Spleen (tissue), 11 donors: ENCODE measurements around the gene ATP2C2. TPM values are rescaled to one million over a fixed set of nuclear protein-coding genes. Genes with fewer than 3 reads are reported as not detected.
"Not testable (repeated sequence)": the region's sequence is repeated elsewhere in the genome, so short reads cannot be mapped to it uniquely, and the experiment has no call there.

Experiments used
- DNase-seq: peaks from one replicate; pipeline ENCODE4 v3.0.0-alpha.2; 2020
- H3K27ac ChIP-seq, 8 donors: fragments of 200-600 bp; sonication (generic) in 7 of 8; 1 replicate in 4 of 8; 2 replicates in 4 of 8; pipeline versions ENCODE4 v1.5.0 to v1.8.0; 2016 to 2021; ENCODE audit warnings: inconsistent platforms in 4 of 8, mild to moderate bottlenecking in 4 of 8, moderate library complexity in 1 of 8
- H3K27me3 ChIP-seq, 7 donors: fragments of 200-600 bp; sonication (generic) in 6 of 7; replicated peaks in 1 of 7; 1 replicate in 4 of 7; 2 replicates in 3 of 7; pipeline versions ENCODE4 v1.5.0 to v1.8.0; 2016 to 2021; ENCODE audit warnings: inconsistent platforms in 3 of 7, mild to moderate bottlenecking in 1 of 7
- H3K36me3 ChIP-seq, 6 donors: fragments of 200-600 bp; sonication (generic) in 5 of 6; 1 replicate in 4 of 6; 2 replicates in 2 of 6; pipeline versions ENCODE4 v1.5.0 to v1.8.0; 2016 to 2021; ENCODE audit warnings: inconsistent platforms in 2 of 6
- H3K4me1 ChIP-seq, 6 donors: fragments of 200-600 bp; sonication (generic) in 5 of 6; 1 replicate in 3 of 6; 2 replicates in 3 of 6; pipeline versions ENCODE4 v1.5.0 to v1.8.0; 2016 to 2021; ENCODE audit warnings: inconsistent platforms in 3 of 6
- H3K4me3 ChIP-seq, 8 donors: fragments of 200-600 bp; sonication (generic) in 7 of 8; 1 replicate in 4 of 8; 2 replicates in 4 of 8; pipeline versions ENCODE4 v1.5.0 to v1.8.0; 2016 to 2021; ENCODE audit warnings: inconsistent platforms in 4 of 8, mild to moderate bottlenecking in 4 of 8, moderate library complexity in 2 of 8
- H3K9me3 ChIP-seq, 8 donors: fragments of 200-600 bp; sonication (generic) in 7 of 8; 1 replicate in 4 of 8; 2 replicates in 4 of 8; pipeline versions ENCODE4 v1.5.0 to v1.8.0; 2016 to 2021; ENCODE audit warnings: inconsistent platforms in 4 of 8
- CTCF ChIP-seq, 11 experiments: fragments of 200-600 bp in 7 of 11; fragments of 450-650 bp in 4 of 11; sonication (generic) in 4 of 11; IDR thresholded peaks in 8 of 11; conservative IDR thresholded peaks in 3 of 11; 1 replicate in 7 of 11; 2 replicates in 4 of 11; pipeline versions ENCODE4 v1.4.0 to v1.8.0; 2016 to 2021; ENCODE audit warnings: antibody characterized with exemption in 11 of 11, inconsistent platforms in 4 of 11, mild to moderate bottlenecking in 1 of 11
- POLR2A ChIP-seq, 3 donors: fragments of 450-650 bp; IDR thresholded peaks; one replicate each; pipeline ENCODE4 v1.5.1; 2017; ENCODE audit warnings: antibody characterized with exemption in 3 of 3, mild to moderate bottlenecking in 1 of 3
- POLR2AphosphoS5 ChIP-seq, 3 donors: sonication (generic); formaldehyde crosslinking; IDR thresholded peaks; one replicate each; pipeline ENCODE4 v1.5.1; 2017; ENCODE audit warnings: antibody characterized with exemption in 3 of 3
- WGBS, 5 donors: extraction: QIAGEN DNeasy Blood & Tissue Kit in 3 of 5; methylation state at CpG; one replicate each; pipeline versions ENCODE4 v1.1.5 to v1.1.7; 2013 to 2018; 5-methylcytosine and 5-hydroxymethylcytosine counted together
- intact Hi-C: fragments of 100-400 bp; cut with DNase I; formaldehyde crosslinking; loops from one replicate; pipeline ENCODE4 v1.15.0; 2023; ENCODE audit warnings: low total_unique reads
- polyA plus RNA-seq, 3 donors: library from polyadenylated mRNA; stranded (reverse); fragments of 200-250 nt; gene quantifications; one replicate each; pipeline ENCODE4 v1.2.1, GENCODE V29; 2013
- total RNA-seq, 7 donors: library from RNA; depleted of rRNA in 3 of 7; stranded (reverse); fragments of >200 nt in 3 of 7; fragmentation: NEBNext Ultra II Directional in 4 of 7; extraction: Animal tissue kit (Norgen Biotek cat#: 25700) in 4 of 7; gene quantifications; one replicate each; pipeline versions ENCODE4 v1.1.0 to v1.2.1, GENCODE V29; 2016 to 2021
- donor health status: healthy with polysubstance abuse.
- donor health status: DM: no; HTN: no; CAD: no; lungs with moderate emphysema.
- donor health status: DM: no; HTN: no; CAD: no.
- donor health status: Bipolar disorder and iron deficiency.
- donor health status: healthy.
- donor health status: DM: no; HTN: no; CAD: no.
- donor health status: DM: yes; HTN: yes; CAD: no.

ATP2C2 gene
- total and polyA plus RNA-seq, 10 donors, result 0.09 to 8.1 (median 1.2) TPM

DNA sequence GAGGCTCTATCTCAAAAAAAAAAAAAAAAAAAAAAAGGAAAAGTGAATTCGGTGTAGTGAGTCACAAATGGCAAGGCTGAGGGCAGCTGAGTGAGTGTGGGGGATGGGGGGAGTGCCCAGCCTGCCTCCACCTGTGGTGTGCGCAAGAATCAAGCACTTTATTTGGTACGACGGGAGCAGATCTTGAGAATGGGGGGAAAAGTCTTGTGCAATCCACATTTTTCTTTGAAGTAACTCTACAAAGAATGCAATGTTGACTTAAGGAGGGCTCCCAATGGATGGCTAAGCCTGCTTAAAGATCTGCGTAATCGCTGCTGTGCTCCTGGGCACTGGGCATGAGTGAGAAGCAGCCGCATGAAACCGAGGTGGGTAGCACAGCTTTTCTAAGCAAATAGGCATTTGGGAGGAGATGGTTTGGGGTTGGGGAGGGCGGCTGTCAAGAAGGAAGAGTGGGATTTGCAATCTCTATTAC lies 28.2 kb downstream of the ATP2C2 start:
- Histone ChIP-seq H3K27ac (no peak overlapping the region), H3K9me3 (peaks cover 0 to 4% (median 0%) of the 10 kb centered on the region in 8 donors), H3K36me3 (no peaks in the 10 kb centered on the region), H3K27me3 (peaks cover 0 to 32% (median 0%) of the 10 kb centered on the region in 7 donors), H3K4me3 (no peak overlapping the region), H3K4me1 (peaks cover 0 to 5% (median 2%) of the 10 kb centered on the region in 6 donors)
- 52 to 67% (median 57%) methylated on average over 9 of the region's 9 CpGs for WGBS, 5 donors
- no peak for DNase-seq
- intact Hi-C loops, result no loop called here
- no peak for TF ChIP-seq POLR2A (IDR thresholded peaks at IDR 0.05)
- no peak for TF ChIP-seq CTCF (IDR thresholded peaks at IDR 0.05 in 8 of 11, conservative IDR thresholded peaks at IDR 0.05 in 3 of 11)
- TF ChIP-seq POLR2AphosphoS5 (IDR thresholded peaks at IDR 0.05), result no peak

DNA sequence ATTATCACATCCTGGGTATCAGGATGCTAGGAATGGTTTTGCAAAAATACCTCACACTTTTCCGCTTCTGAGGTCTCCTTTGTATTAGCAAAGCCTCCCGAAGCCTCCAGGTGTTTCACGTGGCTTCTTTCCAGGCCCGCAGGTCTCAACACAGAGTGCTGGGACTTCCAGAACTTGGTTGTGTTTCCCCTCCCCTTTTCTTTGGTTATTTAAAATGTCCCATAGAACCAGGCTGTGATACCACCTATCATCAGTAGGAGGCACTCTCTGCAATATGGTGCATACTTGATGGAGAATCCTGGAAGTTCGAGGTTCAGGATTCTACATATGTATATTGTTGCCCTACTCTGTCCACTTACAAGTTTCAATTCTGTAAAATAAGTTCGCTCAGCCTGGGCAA lies 28.8 kb downstream of the ATP2C2 start:
- no peak for DNase-seq
- TF ChIP-seq CTCF (IDR thresholded peaks at IDR 0.05 in 8 of 11, conservative IDR thresholded peaks at IDR 0.05 in 3 of 11) (peak in 2 of 11 experiments; percentile 5 to 8), POLR2AphosphoS5 (IDR thresholded peaks at IDR 0.05) (no peak)
- intact Hi-C loops, result no loop called here
- H3K27ac ChIP-seq, result no peak overlapping the region
- H3K9me3 ChIP-seq, result peaks cover 0 to 4% (median 0%) of the 10 kb centered on the region in 8 donors
- WGBS, 5 donors, result 85 to 89% (median 88%) methylated on average over 6 of the region's 6 CpGs
- peaks cover 0 to 5% (median under 1%) of the 10 kb centered on the region in 6 donors for H3K4me1 ChIP-seq
- no peaks in the 10 kb centered on the region for H3K36me3 ChIP-seq
- no peak overlapping the region for H3K4me3 ChIP-seq
- peaks cover 0 to 29% (median 0%) of the 10 kb centered on the region in 7 donors for H3K27me3 ChIP-seq

GRCh38 chr16:84398701-84399100 lies 30.4 kb downstream of the ATP2C2 start:
- intact Hi-C loops, result no loop called here
- H3K27me3 ChIP-seq, result peaks cover 0 to 19% (median 1%) of the 10 kb centered on the region in 7 donors
- no peaks in the 10 kb centered on the region for H3K36me3 ChIP-seq
- H3K9me3 ChIP-seq, result peaks cover 0 to 4% (median 0%) of the 10 kb centered on the region in 8 donors
- DNase-seq, result no peak
- H3K27ac ChIP-seq, result no peak overlapping the region
- 71 to 86% (median 76%) methylated on average over 10 of the region's 10 CpGs for WGBS, 5 donors
- H3K4me3 ChIP-seq, result no peak overlapping the region
- peaks cover 0 to 5% (median 0%) of the 10 kb centered on the region in 6 donors for H3K4me1 ChIP-seq
- no peak for TF ChIP-seq POLR2AphosphoS5 (IDR thresholded peaks at IDR 0.05)

DNA sequence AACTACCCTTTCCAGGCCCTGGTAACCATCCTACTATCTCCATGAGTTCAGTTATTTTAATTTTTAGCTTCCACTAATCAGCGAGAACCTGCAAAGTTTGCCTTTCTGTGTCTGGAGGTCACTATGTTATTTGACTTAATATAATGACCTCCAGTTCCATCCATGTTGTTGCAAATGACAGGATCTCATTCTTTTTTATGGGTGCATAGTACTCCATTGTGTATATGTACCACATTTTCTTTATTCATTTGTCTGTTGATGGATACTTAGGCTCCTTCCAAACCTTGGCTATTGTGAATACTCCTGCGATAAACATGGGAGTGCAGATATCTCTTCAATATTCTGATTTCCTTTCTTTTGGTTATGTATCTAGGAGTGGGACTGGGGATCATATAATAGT lies 31.6 kb downstream of the ATP2C2 start:
- H3K36me3 ChIP-seq, H3K27ac ChIP-seq, H3K4me3 ChIP-seq, H3K9me3 ChIP-seq, H3K4me1 ChIP-seq, intact Hi-C loops, DNase-seq: not testable (repeated sequence)
- peaks cover 0 to 26% (median 4%) of the 10 kb centered on the region in 7 donors for H3K27me3 ChIP-seq
- 51 to 97% (median 74%) methylated on average over 2 of the region's 2 CpGs for WGBS, 5 donors

DNA sequence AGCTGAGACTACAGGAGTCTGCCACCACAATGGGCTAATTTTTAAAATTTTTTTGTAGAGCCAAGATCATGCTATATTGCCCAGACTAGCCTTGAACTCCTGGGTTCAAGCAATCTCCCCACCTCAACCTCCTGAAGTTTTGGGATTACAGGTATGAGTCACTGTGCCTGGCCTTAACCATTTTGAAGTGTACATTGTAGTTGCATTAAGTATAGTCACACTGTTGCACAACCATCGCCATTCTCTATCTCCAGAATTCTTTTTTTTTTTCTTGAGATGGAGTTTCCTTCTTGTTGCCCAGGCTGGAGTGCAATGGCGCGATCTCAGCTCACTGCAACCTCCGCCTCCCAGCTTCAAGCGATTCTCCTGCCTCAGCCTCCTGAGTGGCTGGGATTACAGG lies 35.1 kb downstream of the ATP2C2 start:
- H3K4me3 ChIP-seq, H3K9me3 ChIP-seq, intact Hi-C loops, H3K27ac ChIP-seq, H3K4me1 ChIP-seq, DNase-seq: not testable (repeated sequence)
- Histone ChIP-seq H3K27me3 (peaks cover 0 to 47% (median 11%) of the 10 kb centered on the region in 7 donors), H3K36me3 (peaks cover 0 to 19% (median 0%) of the 10 kb centered on the region in 6 donors)
- WGBS, 5 donors, result 91 to 98% (median 93%) methylated on average over 5 of the region's 5 CpGs

GRCh38 chr16:84404324-84404723 lies 36.0 kb downstream of the ATP2C2 start:
- Histone ChIP-seq H3K4me1 (no peaks in the 10 kb centered on the region), H3K27me3 (peaks cover 0 to 53% (median 11%) of the 10 kb centered on the region in 7 donors), H3K4me3 (no peak overlapping the region), H3K27ac (no peak overlapping the region), H3K36me3 (peaks cover 0 to 20% (median 0%) of the 10 kb centered on the region in 6 donors), H3K9me3 (peaks cover 0 to 3% (median 0%) of the 10 kb centered on the region in 8 donors)
- 78 to 92% (median 86%) methylated on average over 3 of the region's 3 CpGs for WGBS, 5 donors
- intact Hi-C loops, result no loop called here
- TF ChIP-seq POLR2A (IDR thresholded peaks at IDR 0.05), result no peak
- no peak for TF ChIP-seq POLR2AphosphoS5 (IDR thresholded peaks at IDR 0.05)
- TF ChIP-seq CTCF (IDR thresholded peaks at IDR 0.05 in 8 of 11, conservative IDR thresholded peaks at IDR 0.05 in 3 of 11), result no peak
- DNase-seq, result no peak
